UCSD-AML1 (cell line): ENCODE measurements around the gene SOST.

Experiments
- DNase-seq: peaks from one replicate; lab custom pipeline; 2025; ENCODE audit not compliant: unreplicated experiment; lab: John Stamatoyannopoulos, UW

The SOST gene

GRCh38 chr17:43745541-43745940 is 13.1 kb downstream of the SOST start:
- no peak for DNase-seq

DNA sequence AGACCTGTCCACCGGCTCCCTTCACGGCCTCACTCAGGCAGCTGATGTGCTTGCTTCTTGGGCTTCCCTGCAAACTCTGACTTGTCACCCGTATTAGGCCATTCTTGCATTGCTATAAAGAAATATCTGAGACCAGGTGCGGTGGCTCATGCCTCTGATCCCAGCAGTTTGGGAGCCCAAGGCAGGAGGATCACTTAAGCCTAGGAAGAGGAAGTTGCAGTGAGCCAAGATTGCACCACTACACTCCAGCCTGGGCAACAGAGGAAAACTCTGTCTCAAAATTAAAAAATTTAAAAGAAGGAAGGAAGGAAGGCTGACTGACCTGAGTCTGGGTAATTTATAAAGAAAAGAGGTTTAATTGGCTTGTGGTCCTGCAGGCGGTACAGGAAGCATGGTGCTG is 17.0 kb downstream of the SOST start:
- DNase-seq, result no peak

DNA sequence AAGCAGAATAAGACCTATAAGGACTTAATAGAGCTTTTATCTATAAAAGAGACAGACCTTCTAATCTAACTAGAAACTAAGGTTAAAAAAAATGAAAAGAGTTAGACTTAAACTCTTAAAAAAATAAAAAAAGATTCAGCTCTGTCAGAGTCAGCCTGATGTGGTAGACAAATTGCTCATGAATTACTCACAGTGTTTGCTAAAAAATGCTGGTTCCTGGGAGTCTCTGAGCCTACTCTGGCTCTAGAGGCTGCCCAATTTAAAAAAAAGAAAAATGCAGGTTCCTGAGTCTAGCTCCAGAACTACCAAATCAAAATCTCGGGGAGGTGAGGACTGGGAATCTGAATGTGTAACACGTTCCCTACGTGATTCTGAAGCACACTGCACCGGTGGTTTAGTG is 18.1 kb downstream of the SOST start:
- DNase-seq, result no peak

DNA sequence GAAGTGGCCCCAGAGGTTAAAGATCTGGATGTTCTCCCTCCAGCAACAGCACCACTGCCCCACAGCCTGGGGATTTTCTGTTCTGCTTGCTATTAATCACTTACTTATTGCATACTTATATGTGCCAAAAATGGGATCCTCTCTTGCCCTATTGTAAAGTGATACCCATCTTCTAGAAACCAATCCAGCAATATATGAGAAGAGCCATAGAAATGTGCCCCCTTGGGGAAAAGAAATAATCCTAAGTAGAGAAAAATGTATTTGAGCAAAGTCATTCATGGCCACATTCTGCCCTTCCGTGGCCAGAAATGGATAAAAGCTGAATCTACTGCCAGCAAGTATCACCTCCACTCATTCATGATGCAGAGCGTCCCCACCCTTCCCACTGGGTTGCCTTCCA is 20.9 kb downstream of the SOST start:
- DNase-seq, result no peak

GRCh38 chr17:43736389-43736788 is 22.2 kb downstream of the SOST start:
- DNase-seq, result no peak

GRCh38 chr17:43734376-43734775 is 24.2 kb downstream of the SOST start:
- DNase-seq, result no peak

GRCh38 chr17:43733956-43734355 is 24.6 kb downstream of the SOST start:
- DNase-seq, result no peak

DNA sequence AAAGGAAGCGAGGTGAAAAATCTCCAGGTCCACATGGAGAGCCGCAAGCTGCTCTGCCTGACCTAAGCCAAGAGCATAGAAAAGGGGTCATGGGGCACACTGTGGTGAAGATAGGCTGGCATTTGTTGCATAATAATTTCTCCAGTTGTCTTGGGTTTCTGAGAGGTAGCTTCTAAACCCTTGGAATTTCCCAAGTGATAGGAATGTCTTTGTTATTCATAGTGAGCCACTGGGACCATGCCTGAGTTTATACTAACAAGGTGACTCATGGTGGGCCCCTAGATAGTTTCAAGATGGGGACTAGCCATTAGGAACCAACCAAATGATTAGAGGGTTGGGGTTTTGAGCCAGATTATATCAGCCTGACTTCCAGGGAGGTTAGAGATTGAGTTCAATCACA is 25.6 kb downstream of the SOST start:
- no peak for DNase-seq

GRCh38 chr17:43728081-43728480 is 30.5 kb downstream of the SOST start:
- DNase-seq, result no peak

- DNase-seq, result no peak
Measured at GRCh38 chr17:43723697-43724359, 34.8 kb downstream of the SOST start.

DNA sequence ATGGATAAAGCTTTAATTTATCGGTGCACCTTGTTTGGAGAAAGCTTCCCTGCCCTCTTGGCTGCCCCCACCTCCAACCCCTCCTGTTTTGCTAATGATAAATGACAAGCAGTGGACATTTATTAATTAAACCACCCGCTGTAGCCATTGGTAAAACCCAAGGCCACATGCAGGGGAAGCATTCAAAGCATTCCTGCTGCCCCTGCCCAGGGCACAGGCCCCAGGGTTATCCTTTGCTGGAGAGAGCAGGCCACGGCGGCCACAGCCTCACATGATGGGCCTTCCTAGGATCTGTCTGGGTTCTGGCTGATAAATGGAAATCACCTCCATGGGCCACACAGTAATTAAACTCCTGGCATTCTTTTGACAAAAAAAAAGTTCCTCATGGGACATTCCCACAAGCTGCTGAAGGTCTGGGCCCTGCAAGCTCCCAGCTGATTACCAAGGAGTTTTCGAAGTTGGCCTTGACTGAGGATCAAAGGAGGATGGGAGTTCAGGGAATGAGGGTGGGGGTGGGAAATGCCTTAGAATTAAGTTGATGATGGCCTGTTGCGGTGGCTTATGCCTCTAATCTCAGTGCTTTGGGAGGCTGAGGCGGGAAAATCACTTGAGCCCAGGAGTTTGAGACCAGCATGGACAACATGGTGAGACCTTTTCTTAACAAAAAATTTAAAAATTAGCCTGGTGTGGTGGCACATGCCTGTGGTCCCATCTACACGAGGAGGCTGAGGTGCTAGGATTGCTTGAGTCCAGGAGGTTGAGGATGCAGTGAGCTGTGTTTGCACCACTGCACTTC is 35.5 kb downstream of the SOST start:
- DNase-seq, result no peak

- DNase-seq, result no peak
Measured at GRCh38 chr17:43722269-43722619, 36.3 kb downstream of the SOST start.

GRCh38 chr17:43721537-43722268 is 36.9 kb downstream of the SOST start:
- DNase-seq, result no peak

DNA sequence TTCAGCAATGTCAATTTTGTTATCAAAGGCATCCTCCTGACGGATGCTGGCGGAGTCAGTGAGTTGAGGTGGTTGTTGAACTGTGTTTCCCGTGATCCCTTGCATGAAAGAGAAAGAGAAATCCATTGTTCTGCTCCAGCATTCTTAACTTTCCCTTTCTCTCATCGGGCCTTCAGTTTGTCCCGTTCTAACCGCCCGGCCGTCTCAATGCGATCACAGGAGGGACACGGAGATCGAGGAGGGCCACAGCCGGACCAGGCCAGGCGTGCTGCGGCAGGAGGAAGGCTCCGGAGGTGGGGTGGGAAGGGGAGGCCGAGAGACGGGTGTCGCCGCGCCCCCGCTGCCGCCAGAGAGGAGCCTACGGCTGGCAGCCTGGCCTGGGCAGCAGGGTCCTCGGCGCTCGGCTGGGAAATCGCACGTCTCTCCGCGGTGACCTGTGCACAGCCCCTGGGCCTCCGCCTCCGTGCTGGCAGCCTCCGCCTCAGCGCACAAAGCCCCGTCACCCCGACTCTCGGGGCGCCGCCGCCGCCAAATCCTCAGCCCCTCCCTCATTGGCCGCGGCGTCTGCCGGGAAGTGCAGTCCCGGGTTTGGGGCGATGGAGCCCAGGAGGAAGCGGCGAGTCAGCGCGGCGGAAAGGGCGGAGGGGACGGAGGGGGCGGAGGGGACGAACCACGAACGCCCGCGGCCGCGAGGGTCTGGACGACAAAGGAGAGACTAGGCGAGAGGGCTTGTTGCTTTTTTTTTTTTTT is 38.1 kb downstream of the SOST start:
- DNase-seq, result peak; percentile 55

GRCh38 chr17:43719578-43719977 is 39.0 kb downstream of the SOST start:
- no peak for DNase-seq

DNA sequence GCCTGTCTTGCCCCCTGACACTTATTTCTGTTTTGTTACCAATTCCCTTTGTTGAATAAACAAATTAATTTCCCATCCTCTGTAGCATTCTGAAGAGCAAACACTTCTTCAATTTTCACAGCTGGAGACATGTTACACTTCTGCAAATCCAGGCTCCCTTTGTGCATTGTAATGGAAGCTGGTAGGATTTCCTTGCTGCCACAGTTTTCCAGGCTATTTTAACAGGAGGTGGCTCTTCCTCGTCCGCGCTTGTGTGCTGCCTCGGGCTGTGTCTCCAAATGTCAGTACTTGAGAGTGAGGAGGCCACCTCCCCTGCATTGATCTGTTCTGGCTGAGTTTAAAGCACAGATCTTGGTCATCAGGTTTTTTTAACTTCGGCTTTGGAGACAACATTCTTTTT is 40.0 kb downstream of the SOST start:
- no peak for DNase-seq

DNA sequence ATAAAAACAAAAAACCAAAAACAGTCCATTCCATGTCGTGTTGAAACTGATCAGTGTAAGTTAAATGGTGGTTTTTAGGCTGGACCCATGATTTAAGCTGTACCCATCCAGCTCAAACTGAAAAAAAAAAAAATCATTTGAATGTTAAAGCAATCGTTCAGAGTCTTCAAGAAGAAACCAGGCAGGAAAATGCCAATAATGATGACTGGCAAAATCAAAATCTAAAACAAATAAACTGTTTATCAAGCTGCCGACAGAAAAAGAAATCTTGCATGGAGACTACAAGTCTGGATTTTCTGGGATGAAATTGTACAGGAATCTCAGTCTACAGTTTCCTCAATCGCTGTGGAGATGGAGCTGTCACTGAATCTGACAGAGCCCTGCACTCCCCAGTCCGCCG is 40.7 kb downstream of the SOST start:
- no peak for DNase-seq

DNA sequence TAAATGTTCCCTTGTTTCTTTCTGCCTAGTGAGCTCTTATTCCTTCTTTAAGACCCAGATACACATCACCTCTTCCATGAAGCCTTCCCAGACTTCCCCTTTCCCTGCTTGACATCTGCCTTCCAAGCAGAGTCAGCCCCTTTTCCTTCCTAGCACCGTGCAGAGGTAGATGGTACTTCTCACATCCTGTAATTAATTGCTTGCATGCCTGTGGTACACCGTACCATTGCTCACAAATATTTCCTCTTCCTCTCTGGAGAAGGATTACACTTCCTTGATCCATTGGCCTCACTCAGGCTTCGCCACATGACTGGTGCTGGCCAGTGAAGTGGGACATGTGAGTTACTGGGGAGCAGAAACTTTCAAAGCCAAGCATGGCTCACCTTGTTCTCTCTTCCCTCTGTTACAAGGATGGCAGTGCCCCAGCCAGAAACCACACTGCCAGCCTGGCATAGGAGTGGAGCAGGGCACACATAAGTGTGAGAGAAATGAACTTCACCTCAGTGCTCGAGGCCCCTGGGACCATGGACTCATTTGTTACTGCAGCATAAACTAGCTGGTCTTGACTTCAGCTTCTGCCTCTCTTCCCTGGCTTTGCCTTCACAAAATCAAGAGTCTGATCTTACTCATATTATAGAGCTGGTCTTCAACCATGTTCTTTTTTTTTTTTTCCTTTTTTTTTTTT is 44.0 kb downstream of the SOST start:
- peak; percentile 29 for DNase-seq

DNA sequence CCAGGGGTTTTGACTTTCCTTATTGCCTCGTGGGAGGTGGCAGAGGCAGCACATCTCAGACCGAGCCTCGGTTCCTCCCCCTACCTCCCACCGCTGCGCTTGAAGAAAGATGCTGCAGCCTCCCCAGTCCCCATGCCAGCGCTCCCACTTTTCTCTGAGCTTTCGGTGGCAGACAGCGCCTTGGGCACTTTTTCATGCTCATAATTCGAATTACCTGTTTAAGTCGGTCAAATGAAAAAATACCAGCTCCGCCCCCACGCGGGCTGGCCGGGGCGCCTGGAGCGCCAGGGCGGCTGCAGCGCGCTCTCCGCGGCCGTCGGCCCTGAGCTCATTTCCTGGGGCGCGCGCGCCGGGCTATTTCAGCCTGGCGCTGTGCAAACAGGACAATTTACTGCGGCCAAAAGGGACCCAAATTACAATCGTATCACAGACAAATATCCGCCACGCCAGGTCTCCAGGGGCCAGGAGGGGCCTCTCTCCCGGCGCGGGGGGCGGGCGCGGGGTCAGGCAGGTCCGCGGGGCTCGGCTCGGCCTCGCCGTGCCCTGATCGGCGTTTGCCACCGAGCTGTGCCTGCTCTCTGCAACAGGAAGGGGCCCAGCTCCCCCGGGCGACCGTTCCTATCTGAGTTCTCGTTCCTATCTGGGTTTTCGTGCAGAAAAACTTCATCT is 45.0 kb downstream of the SOST start:
- peak; percentile 46 for DNase-seq

GRCh38 chr17:43712397-43712796 is 46.2 kb downstream of the SOST start:
- DNase-seq, result no peak
